GM19099 (cell line): Measurements from ENCODE around the gene SLC30A7.

Source experiments
- POLR2A ChIP-seq: IDR thresholded peaks from 3 replicates; pipeline ENCODE4 v1.6.1; 2011; ENCODE audit warnings: low read depth; ENCODE audit not compliant: insufficient read length; ENCODE audit errors: extremely low read depth

The SLC30A7 gene, protein sequence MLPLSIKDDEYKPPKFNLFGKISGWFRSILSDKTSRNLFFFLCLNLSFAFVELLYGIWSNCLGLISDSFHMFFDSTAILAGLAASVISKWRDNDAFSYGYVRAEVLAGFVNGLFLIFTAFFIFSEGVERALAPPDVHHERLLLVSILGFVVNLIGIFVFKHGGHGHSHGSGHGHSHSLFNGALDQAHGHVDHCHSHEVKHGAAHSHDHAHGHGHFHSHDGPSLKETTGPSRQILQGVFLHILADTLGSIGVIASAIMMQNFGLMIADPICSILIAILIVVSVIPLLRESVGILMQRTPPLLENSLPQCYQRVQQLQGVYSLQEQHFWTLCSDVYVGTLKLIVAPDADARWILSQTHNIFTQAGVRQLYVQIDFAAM

GRCh38 chr1:100895540-100896480 lies at the start of gene SLC30A7:
Gene SLC30A7 (plus strand): TSS chr1:100896090. CDS start chr1:100896263, 173 bp downstream.
- peak; percentile 79 for TF ChIP-seq POLR2A

DNA sequence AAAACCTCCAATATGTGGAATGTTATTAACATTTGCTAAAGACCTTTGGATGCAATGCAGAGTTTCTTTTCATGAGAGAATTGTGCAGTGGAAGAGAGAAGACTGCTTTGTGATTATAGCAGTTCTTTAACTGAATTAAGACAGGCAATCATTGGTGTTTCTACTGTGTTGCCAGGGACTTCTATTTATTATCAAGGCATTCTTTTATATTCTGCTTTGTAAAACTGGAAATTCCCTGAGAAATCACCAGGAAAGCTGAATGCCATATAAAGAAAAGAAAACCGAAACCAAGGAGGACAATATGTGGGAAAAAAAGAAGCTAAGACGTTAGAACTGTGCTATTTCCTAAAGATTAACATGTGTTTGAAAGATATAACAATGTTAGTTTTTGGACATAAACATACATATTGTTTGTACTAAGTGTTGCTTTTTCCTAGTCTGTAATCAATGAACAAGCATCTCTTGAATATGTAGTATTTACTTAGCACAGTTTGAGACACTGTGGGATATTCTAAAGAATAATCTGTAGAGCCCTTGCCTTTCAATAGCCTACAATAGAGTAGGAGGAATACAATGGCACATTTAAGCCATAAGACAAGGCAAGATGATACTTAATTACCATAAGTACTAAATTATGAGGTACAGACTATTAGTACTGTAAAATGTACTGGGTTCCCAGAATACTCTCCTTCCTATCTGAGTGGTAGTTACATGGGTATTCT lies 48.4 kb upstream of the SLC30A7 start:
- no peak for TF ChIP-seq POLR2A

DNA sequence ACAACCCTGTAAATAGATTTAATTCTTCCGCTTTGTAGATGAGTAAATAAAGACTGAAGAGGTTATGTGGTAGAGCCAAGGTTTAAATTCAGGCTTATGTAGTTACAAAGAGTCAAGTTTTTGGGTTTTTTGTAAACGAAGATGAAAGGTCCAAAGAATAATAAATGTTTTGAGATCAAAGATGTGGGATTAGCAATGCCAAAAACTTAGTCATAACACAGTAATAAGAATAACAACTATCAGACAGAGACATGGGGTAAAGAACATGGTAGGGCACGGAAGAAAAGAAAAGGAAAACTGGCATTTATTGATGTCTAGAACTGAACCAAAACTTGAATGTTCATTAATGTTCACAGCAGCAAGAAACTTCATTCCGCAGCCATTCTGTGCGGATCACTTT lies 44.2 kb upstream of the SLC30A7 start:
- no peak for TF ChIP-seq POLR2A

GRCh38 chr1:100852976-100853375 lies 42.9 kb upstream of the SLC30A7 start:
- TF ChIP-seq POLR2A = no peak

- TF ChIP-seq POLR2A = no peak
Observed at GRCh38 chr1:100860397-100860991, 35.4 kb upstream of the SLC30A7 start.

- TF ChIP-seq POLR2A = no peak
Observed at GRCh38 chr1:100861379-100861778, 34.5 kb upstream of the SLC30A7 start.

- TF ChIP-seq POLR2A = no peak
Observed at GRCh38 chr1:100862591-100862990, 33.3 kb upstream of the SLC30A7 start.

DNA sequence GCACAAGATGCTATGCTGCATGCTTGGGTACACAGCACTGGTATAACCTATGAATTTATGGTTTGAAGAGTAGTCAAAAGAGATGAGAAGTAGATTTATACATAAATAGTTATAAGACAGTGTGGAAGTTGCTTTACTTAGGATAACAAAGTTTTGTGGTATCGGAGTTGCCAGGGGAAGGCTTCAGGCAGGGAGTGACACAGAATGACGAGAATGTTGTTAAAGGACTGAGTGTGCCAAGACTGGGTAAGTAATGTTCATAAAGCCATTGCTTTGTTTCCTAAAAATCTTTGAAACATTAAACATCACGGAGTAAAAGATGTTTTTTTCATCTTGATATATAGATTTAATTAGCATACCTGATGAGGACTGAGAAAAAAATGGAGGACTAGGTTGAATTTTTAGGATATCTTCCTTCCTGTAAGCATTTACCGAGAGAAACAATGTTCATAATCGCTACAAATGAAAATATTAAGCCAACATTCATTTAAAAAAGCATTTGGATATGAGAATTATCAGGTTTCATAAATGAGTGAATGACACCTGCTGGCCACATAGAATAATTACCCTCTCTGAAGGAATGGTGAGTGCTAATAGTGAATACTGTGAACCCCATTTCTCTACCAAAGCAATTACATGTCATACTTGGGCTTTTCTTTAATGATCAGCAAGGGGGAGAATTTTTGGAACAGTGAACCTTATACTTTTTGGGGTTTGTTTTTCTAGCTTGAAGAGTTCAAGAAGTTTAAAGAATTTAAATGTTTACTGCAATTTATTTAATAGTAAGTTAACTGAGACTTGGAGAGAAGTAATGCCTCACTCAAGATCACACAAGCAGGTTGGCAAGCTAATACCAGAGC lies 29.6 kb upstream of the SLC30A7 start:
- TF ChIP-seq POLR2A = no peak

GRCh38 chr1:100866901-100867206 lies 29.0 kb upstream of the SLC30A7 start:
- TF ChIP-seq POLR2A = no peak

- no peak for TF ChIP-seq POLR2A
Observed at GRCh38 chr1:100868364-100868995, 27.4 kb upstream of the SLC30A7 start.

DNA sequence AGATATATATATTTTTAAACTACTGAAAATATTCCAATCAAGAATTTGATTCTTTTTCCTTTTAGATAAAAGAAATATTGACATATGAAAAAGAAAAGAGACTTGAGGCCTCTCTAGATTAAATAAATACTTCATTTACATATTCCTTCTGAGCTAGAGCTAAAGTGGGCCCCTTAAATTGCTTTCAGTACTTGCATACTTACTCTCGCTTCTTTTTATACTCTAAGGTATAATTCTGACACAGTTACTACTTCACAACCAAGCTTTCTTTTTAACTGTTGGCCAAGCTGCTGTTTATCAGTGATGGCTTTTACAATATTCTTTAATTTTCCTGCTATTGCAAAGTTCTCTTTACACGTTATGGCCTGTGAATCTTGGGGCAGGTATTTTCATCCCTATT lies 25.9 kb upstream of the SLC30A7 start:
- no peak for TF ChIP-seq POLR2A

GRCh38 chr1:100874433-100874832 lies 21.5 kb upstream of the SLC30A7 start:
- TF ChIP-seq POLR2A = no peak

- TF ChIP-seq POLR2A = no peak
Observed at GRCh38 chr1:100875228-100875627, 20.7 kb upstream of the SLC30A7 start.
